ENCODE data around the gene KCNMB2.

Gene KCNMB2

GRCh38 chr3:178522200-178523052 is 13.8 kb upstream of the KCNMB2 start:
- H3K36me3 ChIP-seq, result no peaks in the 10 kb centered on the region
- no peaks in the 10 kb centered on the region for H3K27me3 ChIP-seq
- H3K27ac ChIP-seq, result no peak overlapping the region
- H3K4me1 ChIP-seq (ENCODE audit: control insufficient read depth in 1 of 2, insufficient read depth in 1 of 2, low read depth in 1 of 2, low read length in 1 of 2), result no peaks in the 10 kb centered on the region
- TF ChIP-seq CTCF (IDR thresholded peaks at IDR 0.05), result no peak
- H3K4me3 ChIP-seq (ENCODE audit: low read depth in 1 of 2, low read length in 1 of 2), result no peak overlapping the region
- H3K9me3 ChIP-seq, result no peaks in the 10 kb centered on the region

GRCh38 chr3:178525251-178525650 is 11.0 kb upstream of the KCNMB2 start:
- H3K4me3 ChIP-seq (ENCODE audit: low read depth in 1 of 2, low read length in 1 of 2), result no peak overlapping the region
- no peak for TF ChIP-seq CTCF (IDR thresholded peaks at IDR 0.05)
- no peak overlapping the region for H3K27ac ChIP-seq
- H3K36me3 ChIP-seq, result no peaks in the 10 kb centered on the region
- H3K27me3 ChIP-seq, result no peaks in the 10 kb centered on the region
- no peaks in the 10 kb centered on the region for H3K4me1 ChIP-seq (ENCODE audit: control insufficient read depth in 1 of 2, insufficient read depth in 1 of 2, low read depth in 1 of 2, low read length in 1 of 2)
- H3K9me3 ChIP-seq, result no peaks in the 10 kb centered on the region

GRCh38 chr3:178526291-178526690 is 9.9 kb upstream of the KCNMB2 start:
- Histone ChIP-seq H3K36me3 (no peaks in the 10 kb centered on the region), H3K4me3 (ENCODE audit: low read depth in 1 of 2, low read length in 1 of 2) (no peak overlapping the region), H3K9me3 (no peaks in the 10 kb centered on the region), H3K4me1 (ENCODE audit: control insufficient read depth in 1 of 2, insufficient read depth in 1 of 2, low read depth in 1 of 2, low read length in 1 of 2) (no peaks in the 10 kb centered on the region), H3K27me3 (no peaks in the 10 kb centered on the region), H3K27ac (no peak overlapping the region)
- TF ChIP-seq CTCF (IDR thresholded peaks at IDR 0.05), result no peak

- Histone ChIP-seq H3K9me3 (no peaks in the 10 kb centered on the region), H3K4me3 (ENCODE audit: low read depth in 1 of 2, low read length in 1 of 2) (no peak overlapping the region), H3K27me3 (peaks cover 5% of the 10 kb centered on the region), H3K36me3 (no peaks in the 10 kb centered on the region), H3K27ac (no peak overlapping the region), H3K4me1 (ENCODE audit: control insufficient read depth in 1 of 2, insufficient read depth in 1 of 2, low read depth in 1 of 2, low read length in 1 of 2) (no peaks in the 10 kb centered on the region)
- no peak for TF ChIP-seq CTCF (IDR thresholded peaks at IDR 0.05)
Observed at GRCh38 chr3:178527981-178528380, 8.3 kb upstream of the KCNMB2 start.

- H3K4me3 ChIP-seq (ENCODE audit: low read depth in 1 of 2, low read length in 1 of 2), result no peak overlapping the region
- no peaks in the 10 kb centered on the region for H3K4me1 ChIP-seq (ENCODE audit: control insufficient read depth in 1 of 2, insufficient read depth in 1 of 2, low read depth in 1 of 2, low read length in 1 of 2)
- no peak overlapping the region for H3K27ac ChIP-seq
- no peaks in the 10 kb centered on the region for H3K9me3 ChIP-seq
- peaks cover 11% of the 10 kb centered on the region for H3K27me3 ChIP-seq
- no peaks in the 10 kb centered on the region for H3K36me3 ChIP-seq
- no peak for TF ChIP-seq CTCF (IDR thresholded peaks at IDR 0.05)
Observed at GRCh38 chr3:178529606-178530225, 6.5 kb upstream of the KCNMB2 start.
